ENCODE data around the gene LCN9. TPM values are rescaled to one million over a fixed set of nuclear protein-coding genes. Genes with fewer than 3 reads are reported as not detected.

LCN9 gene
- total and polyA plus RNA-seq, 2 of the 4 experiments (the other 2 are of a cell fraction) = not detected

- no peak for DNase-seq
- H2AK5ac ChIP-seq (ENCODE audit: low read depth, low read length) = no peak overlapping the region
- H3K56ac ChIP-seq (ENCODE audit: extremely low read depth, insufficient read depth, low read length) = no peak overlapping the region
- no peak overlapping the region for H2BK15ac ChIP-seq (ENCODE audit: low read depth, low read length)
- H3K36me3 ChIP-seq (ENCODE audit: control insufficient read depth, insufficient read depth, low read length) = no peaks in the 10 kb centered on the region
- no peak overlapping the region for H2BK20ac ChIP-seq (ENCODE audit: low read depth, low read length)
- H2AFZ ChIP-seq (replicated peaks; ENCODE audit: low read length, poor library complexity) = no peak overlapping the region
- no peak overlapping the region for H2BK5ac ChIP-seq (ENCODE audit: low read depth, low read length, poor library complexity, severe bottlenecking)
- CTCF ChIA-PET = no interaction called here
- H3K4ac ChIP-seq (ENCODE audit: low read depth, low read length) = no peak overlapping the region
- intact Hi-C loops (cut with micrococcal nuclease) (no loop called here), dilution Hi-C loops (cut with HindIII; ENCODE audit: low sequenced_read_pairs, unreplicated experiment) (no loop called here), in situ Hi-C loops (cut with MboI; ENCODE audit: low sequenced_read_pairs) (no loop called here)
- no peak overlapping the region for H3K27ac ChIP-seq (ENCODE audit: insufficient read depth, low read length)
- no peak for TF ChIP-seq MAFK (IDR thresholded peaks at IDR 0.05; ENCODE audit: low read depth, low read length)
- no peak for TF ChIP-seq MAZ (IDR thresholded peaks at IDR 0.05; ENCODE audit: borderline replicate concordance, low read depth, low read length)
- no peak for TF ChIP-seq CEBPB (IDR thresholded peaks at IDR 0.05; ENCODE audit: low read depth, low read length)
- TF ChIP-seq FOS (IDR thresholded peaks at IDR 0.05; ENCODE audit: low read depth, low read length) = no peak
- TF ChIP-seq ELK1 (IDR thresholded peaks at IDR 0.05; ENCODE audit: borderline replicate concordance, low read depth, low read length) = no peak
- TF ChIP-seq RFX5 (IDR thresholded peaks at IDR 0.05; ENCODE audit: low read depth, low read length) = no peak
- TF ChIP-seq POLR2A (IDR thresholded peaks at IDR 0.05; ENCODE audit: low read depth, low read length) = no peak
- no peak for ATAC-seq (ENCODE audit: low read depth)
- no TSS peak for BruUV-seq (replicated peaks)
- H3K14ac ChIP-seq (replicated peaks; ENCODE audit: low read depth, low read length) = no peak overlapping the region
- no peak overlapping the region for H2AK9ac ChIP-seq (replicated peaks; ENCODE audit: low read depth, low read length, poor library complexity)
- no peak overlapping the region for H3K9ac ChIP-seq (ENCODE audit: low read depth, low read length)
- H4K8ac ChIP-seq (ENCODE audit: low read depth in 2 of 2, low read length in 2 of 2) = no peak overlapping the region
- no CpG with 5 or more reads among the region's 12 CpGs for WGBS, 2 experiments (ENCODE audit: extremely low coverage in 2 of 2, insufficient read length in 1 of 2)
- no peak overlapping the region for H3K23ac ChIP-seq (ENCODE audit: low read depth, low read length)
- H3K9me1 ChIP-seq (ENCODE audit: insufficient read depth, low read length) = no peaks in the 10 kb centered on the region
- no peak overlapping the region for H3K18ac ChIP-seq (ENCODE audit: low read depth, low read length)
- H3K4me3 ChIP-seq (ENCODE audit: insufficient read depth, low read depth, low read length) = no peak overlapping the region
- H4K20me1 ChIP-seq (ENCODE audit: insufficient read depth, low read length) = no peaks in the 10 kb centered on the region
- H4K5ac ChIP-seq (ENCODE audit: low read depth, low read length) = no peak overlapping the region
- H3K79me1 ChIP-seq (ENCODE audit: low read depth in 1 of 2, low read length in 2 of 2) = no peaks in the 10 kb centered on the region
- POLR2A ChIA-PET (ENCODE audit: unreplicated experiment) = no interaction called here
- no peaks in the 10 kb centered on the region for H3K4me1 ChIP-seq (ENCODE audit: control insufficient read depth, insufficient read depth, low read length)
- no peaks in the 10 kb centered on the region for H3K27me3 ChIP-seq (ENCODE audit: control insufficient read depth, insufficient read depth, low read length)
- no peak overlapping the region for H3K4me2 ChIP-seq (ENCODE audit: low read depth, low read length)
- peaks cover 3% of the 10 kb centered on the region; the same call in 1 of the 2 replicates for H3K9me3 ChIP-seq (ENCODE audit: control insufficient read depth, insufficient read depth, low read length)
- H4K91ac ChIP-seq (ENCODE audit: insufficient read depth, low read depth, low read length) = no peak overlapping the region
- no peak overlapping the region for H2BK120ac ChIP-seq (ENCODE audit: low read depth, low read length)
Observed at GRCh38 chr9:135665795-135666189, 2.7 kb downstream of the LCN9 start.
